HG03432 (cell line): ENCODE data around the gene ANKH.
"Not testable (repeated sequence)": the region's sequence is repeated elsewhere in the genome, so short reads cannot be mapped to it uniquely, and the experiment has no call there.

Source experiments
- ATAC-seq: cut with Tn5 transposase; IDR thresholded peaks from one replicate; pipeline ENCODE4 v1.9.1; 2021; ENCODE audit warnings: mild to moderate bottlenecking, moderate library complexity; ENCODE audit not compliant: unreplicated experiment

The ANKH gene

GRCh38 chr5:14859150-14859549, 12.4 kb downstream of the ANKH start:
- no peak for ATAC-seq

GRCh38 chr5:14855366-14855765, 16.2 kb downstream of the ANKH start:
- ATAC-seq, result no peak

- ATAC-seq, result no peak
Measured at GRCh38 chr5:14854799-14855198, 16.8 kb downstream of the ANKH start.

GRCh38 chr5:14853685-14854084, 17.9 kb downstream of the ANKH start:
- no peak for ATAC-seq

GRCh38 chr5:14852779-14853178, 18.8 kb downstream of the ANKH start:
- ATAC-seq, result no peak

GRCh38 chr5:14851999-14852526, 19.5 kb downstream of the ANKH start:
- ATAC-seq, result peak; percentile 12

- peak; percentile 49 for ATAC-seq
Measured at GRCh38 chr5:14851597-14851996, 20.0 kb downstream of the ANKH start.

GRCh38 chr5:14851050-14851419, 20.5 kb downstream of the ANKH start:
- ATAC-seq, result no peak

GRCh38 chr5:14850419-14851049, 21.0 kb downstream of the ANKH start:
- ATAC-seq, result no peak

GRCh38 chr5:14849516-14850294, 21.9 kb downstream of the ANKH start:
- ATAC-seq, result no peak

- not testable (repeated sequence) for ATAC-seq
Measured at GRCh38 chr5:14848942-14849341, 22.6 kb downstream of the ANKH start.

- ATAC-seq, result no peak
Measured at GRCh38 chr5:14848385-14848784, 23.2 kb downstream of the ANKH start.

GRCh38 chr5:14847471-14847870, 24.1 kb downstream of the ANKH start:
- ATAC-seq, result no peak

GRCh38 chr5:14842117-14842516, 29.5 kb downstream of the ANKH start:
- no peak for ATAC-seq

GRCh38 chr5:14840624-14841023, 31.0 kb downstream of the ANKH start:
- ATAC-seq, result no peak

GRCh38 chr5:14838396-14839319, 32.9 kb downstream of the ANKH start:
- no peak for ATAC-seq

- not testable (repeated sequence) for ATAC-seq
Measured at GRCh38 chr5:14837423-14838122, 34.0 kb downstream of the ANKH start.

GRCh38 chr5:14834584-14835550, 36.7 kb downstream of the ANKH start:
- ATAC-seq, result no peak

GRCh38 chr5:14834062-14834461, 37.5 kb downstream of the ANKH start:
- no peak for ATAC-seq

GRCh38 chr5:14831006-14831338, 40.6 kb downstream of the ANKH start:
- no peak for ATAC-seq
